Measurements from ENCODE around the gene REN.

Gene REN

GRCh38 chr1:204110894-204111633 lies 55.1 kb downstream of the REN start:
- in situ Hi-C loops (cut with HindIII; ENCODE audit: low sequenced_read_pairs), result loop anchor here (5.0 kb wide), 1 partner anchor 239 kb away; no protein-coding TSS in a partner anchor

- in situ Hi-C loops (cut with HindIII; ENCODE audit: low sequenced_read_pairs), result no loop called here
These were observed 57.6 kb downstream of the REN start for GRCh38 chr1:204108312-204109141.

GRCh38 chr1:204107892-204108291 lies 58.2 kb downstream of the REN start:
- in situ Hi-C loops (cut with HindIII; ENCODE audit: low sequenced_read_pairs), result no loop called here

GRCh38 chr1:204106825-204107224 lies 59.3 kb downstream of the REN start:
- in situ Hi-C loops (cut with HindIII; ENCODE audit: low sequenced_read_pairs), result no loop called here

- in situ Hi-C loops (cut with HindIII; ENCODE audit: low sequenced_read_pairs), result no loop called here
These were observed 61.0 kb downstream of the REN start for GRCh38 chr1:204105131-204105515.
